GM10266 (cell line): ENCODE measurements around the gene CLSTN1.

Experiments
- DNase-seq: peaks from one replicate; pipeline ENCODE4 v3.0.0; 2012; ENCODE audit errors: extremely low spot score
- TF ChIP-seq, protein P1 (sequence below): IDR thresholded peaks from 2 replicates; pipeline ENCODE4 v1.5.1; 2012; ENCODE audit warnings: mild to moderate bottlenecking, low read depth; ENCODE audit not compliant: control insufficient read depth, insufficient read depth; ENCODE audit errors: missing control alignments

CLSTN1 gene

GRCh38 chr1:9850442-9851162 is 26.8 kb upstream of the CLSTN1 start:
- TF ChIP-seq, protein P1, sequence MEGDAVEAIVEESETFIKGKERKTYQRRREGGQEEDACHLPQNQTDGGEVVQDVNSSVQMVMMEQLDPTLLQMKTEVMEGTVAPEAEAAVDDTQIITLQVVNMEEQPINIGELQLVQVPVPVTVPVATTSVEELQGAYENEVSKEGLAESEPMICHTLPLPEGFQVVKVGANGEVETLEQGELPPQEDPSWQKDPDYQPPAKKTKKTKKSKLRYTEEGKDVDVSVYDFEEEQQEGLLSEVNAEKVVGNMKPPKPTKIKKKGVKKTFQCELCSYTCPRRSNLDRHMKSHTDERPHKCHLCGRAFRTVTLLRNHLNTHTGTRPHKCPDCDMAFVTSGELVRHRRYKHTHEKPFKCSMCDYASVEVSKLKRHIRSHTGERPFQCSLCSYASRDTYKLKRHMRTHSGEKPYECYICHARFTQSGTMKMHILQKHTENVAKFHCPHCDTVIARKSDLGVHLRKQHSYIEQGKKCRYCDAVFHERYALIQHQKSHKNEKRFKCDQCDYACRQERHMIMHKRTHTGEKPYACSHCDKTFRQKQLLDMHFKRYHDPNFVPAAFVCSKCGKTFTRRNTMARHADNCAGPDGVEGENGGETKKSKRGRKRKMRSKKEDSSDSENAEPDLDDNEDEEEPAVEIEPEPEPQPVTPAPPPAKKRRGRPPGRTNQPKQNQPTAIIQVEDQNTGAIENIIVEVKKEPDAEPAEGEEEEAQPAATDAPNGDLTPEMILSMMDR, result no peak
- DNase-seq, result no peak

GRCh38 chr1:9849691-9850441 is 26.1 kb upstream of the CLSTN1 start:
- TF ChIP-seq, protein P1, result no peak
- peak; percentile 73 for DNase-seq

DNA sequence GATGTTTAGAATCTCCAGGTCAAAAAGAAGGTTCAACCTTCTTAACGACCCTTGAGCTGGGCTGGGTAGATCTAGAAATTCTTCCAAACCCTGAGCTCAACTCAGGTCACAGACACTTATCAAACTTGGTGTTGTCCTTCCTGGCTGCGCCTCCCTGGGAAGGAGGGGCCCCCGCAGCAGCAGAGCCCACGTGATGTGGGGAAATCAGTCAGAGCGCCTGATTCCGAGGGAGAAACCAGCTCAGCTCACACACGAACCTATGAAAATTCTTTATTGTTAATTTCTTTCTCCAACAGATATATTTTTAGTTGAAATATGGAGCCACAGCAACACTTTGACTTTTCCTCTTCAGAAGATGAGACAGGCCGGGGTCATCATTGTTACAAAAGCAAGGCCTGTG is 24.3 kb upstream of the CLSTN1 start:
- TF ChIP-seq, protein P1, result no peak
- no peak for DNase-seq

- TF ChIP-seq, protein P1, result no peak
- DNase-seq, result no peak
Measured at GRCh38 chr1:9847269-9847668, 23.5 kb upstream of the CLSTN1 start.

- no peak for DNase-seq
- TF ChIP-seq, protein P1, result no peak
Measured at GRCh38 chr1:9846611-9847171, 22.9 kb upstream of the CLSTN1 start.

DNA sequence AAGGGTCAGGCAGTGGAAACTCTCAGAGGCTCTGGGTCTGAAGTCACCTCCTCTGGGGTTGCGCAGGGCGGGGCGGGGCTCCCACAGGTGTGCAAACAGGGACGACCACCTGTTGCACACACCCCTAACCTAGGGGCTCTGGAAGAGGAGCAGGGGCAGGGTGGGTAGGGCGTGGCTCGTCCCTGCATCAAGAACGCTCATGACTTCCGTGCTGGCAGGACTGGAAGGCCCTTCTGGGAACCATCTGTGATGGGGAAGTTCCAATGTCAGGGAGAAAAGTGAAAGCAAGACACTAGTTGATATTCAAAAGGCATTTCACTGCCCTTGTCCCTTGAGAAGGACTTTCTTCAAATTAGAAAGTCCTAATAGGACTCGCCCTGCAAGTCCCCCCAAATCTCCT is 22.1 kb upstream of the CLSTN1 start:
- TF ChIP-seq, protein P1, result no peak
- no peak for DNase-seq

- no peak for DNase-seq
- TF ChIP-seq, protein P1, result no peak
Measured at GRCh38 chr1:9844756-9845155, 21.0 kb upstream of the CLSTN1 start.
